ENCODE data around the gene FAM161B. TPM values are rescaled to one million over a fixed set of nuclear protein-coding genes. Genes with fewer than 3 reads are reported as not detected.

Gene FAM161B
- polyA plus RNA-seq, 1 experiment = 2.6 TPM

Small RNA genes lying within 50 kb of the gene (small RNA-seq; reads per million reads assigned to genes)
- not detected for gene RF00019 (ENCODE audit: insufficient read length, low read depth, low replicate concordance)

Other genes starting within 250 kb of the FAM161B start
- gene PNMA1, start 235.7 kb downstream of the FAM161B start, polyA plus RNA-seq (2011; rRNA removed) = 8.8 and 11.6 TPM in 2 replicates
- gene PTGR2, start 98.3 kb downstream of the FAM161B start, polyA plus RNA-seq (2011; rRNA removed) = 1.3 and 3.0 TPM in 2 replicates
- 44.8 and 61.4 TPM in 2 replicates for gene ZNF410, start 63.2 kb downstream of the FAM161B start, polyA plus RNA-seq (2011; rRNA removed)
- gene COQ6, start 208 bp upstream of the FAM161B start, polyA plus RNA-seq (2011; rRNA removed) = 31.5 and 38.2 TPM in 2 replicates
- 8.9 and 12.4 TPM in 2 replicates for gene ENTPD5, start 69.2 kb upstream of the FAM161B start, polyA plus RNA-seq (2011; rRNA removed)
- 3.5 and 7.5 TPM in 2 replicates for gene BBOF1, start 69.3 kb upstream of the FAM161B start, polyA plus RNA-seq (2011; rRNA removed)
- 9.1 and 10.6 TPM in 2 replicates for gene ALDH6A1, start 134.4 kb upstream of the FAM161B start, polyA plus RNA-seq (2011; rRNA removed)
- gene LIN52, start 134.9 kb upstream of the FAM161B start, polyA plus RNA-seq (2011; rRNA removed) = 7.4 and 7.7 TPM in 2 replicates